ENCODE data around the gene S100A12.

The S100A12 gene

GRCh38 chr1:153396461-153396860, 21.0 kb upstream of the S100A12 start:
- DNase-seq, result no peak

- no peak for DNase-seq
These were observed 20.4 kb upstream of the S100A12 start for GRCh38 chr1:153395776-153396175.

- DNase-seq, result no peak
These were observed 19.8 kb upstream of the S100A12 start for GRCh38 chr1:153395136-153395685.

- DNase-seq, result no peak
These were observed 19.0 kb upstream of the S100A12 start for GRCh38 chr1:153394391-153394790.

- DNase-seq, result peak; percentile 1
These were observed 18.5 kb upstream of the S100A12 start for GRCh38 chr1:153393926-153394325.

GRCh38 chr1:153392822-153393221, 17.4 kb upstream of the S100A12 start:
- DNase-seq, result no peak

- DNase-seq, result no peak
These were observed 16.8 kb upstream of the S100A12 start for GRCh38 chr1:153392258-153392657.

GRCh38 chr1:153390938-153391710, 15.7 kb upstream of the S100A12 start, which contains the start of gene S100A8:
Gene S100A8 (minus strand): TSS chr1:153391073. CDS start chr1:153390535, 538 bp downstream.
- no peak for DNase-seq

- DNase-seq, result no peak
These were observed 14.8 kb upstream of the S100A12 start for GRCh38 chr1:153389973-153390879.

- no peak for DNase-seq
These were observed 14.0 kb upstream of the S100A12 start for GRCh38 chr1:153389401-153389800.

- DNase-seq, result no peak
These were observed 12.4 kb upstream of the S100A12 start for GRCh38 chr1:153387785-153388184.

GRCh38 chr1:153387001-153387400, 11.6 kb upstream of the S100A12 start:
- DNase-seq, result no peak

- DNase-seq, result no peak
These were observed 11.1 kb upstream of the S100A12 start for GRCh38 chr1:153386500-153386901.

- DNase-seq, result no peak
These were observed 9.6 kb upstream of the S100A12 start for GRCh38 chr1:153384958-153385580.

GRCh38 chr1:153380711-153381110, 5.3 kb upstream of the S100A12 start:
- no peak for DNase-seq

- DNase-seq, result no peak
These were observed 4.2 kb upstream of the S100A12 start for GRCh38 chr1:153379591-153379990.

GRCh38 chr1:153374071-153374470, 1.4 kb downstream of the S100A12 start:
- DNase-seq, result no peak

- DNase-seq, result no peak
These were observed 2.9 kb downstream of the S100A12 start for GRCh38 chr1:153372571-153372970.

GRCh38 chr1:153371231-153371630, 4.2 kb downstream of the S100A12 start:
- no peak for DNase-seq

GRCh38 chr1:153370146-153370545, 5.3 kb downstream of the S100A12 start:
- no peak for DNase-seq

- DNase-seq, result no peak
These were observed 6.9 kb downstream of the S100A12 start for GRCh38 chr1:153368495-153368894.

- DNase-seq, result no peak
These were observed 8.3 kb downstream of the S100A12 start for GRCh38 chr1:153367090-153367489.

GRCh38 chr1:153366261-153366660, 9.2 kb downstream of the S100A12 start:
- DNase-seq, result no peak
